IMR-90 (cell line): ENCODE measurements around the gene SLC34A3. TPM values are rescaled to one million over a fixed set of nuclear protein-coding genes. Genes with fewer than 3 reads are reported as not detected.
A peak's percentile ranks its signal among the peaks of the same experiment; 100 is the strongest.

Experiments
- ATAC-seq: fragments of 200-7000 bp; cut with Tn5 transposase; 2 replicates; pipeline ENCODE4 v1.9.1; 2020; ENCODE audit warnings: low read depth, mild to moderate bottlenecking, moderate library complexity
- BruUV-seq: library from RNA; stranded (reverse); fragments of 400-500 nt; replicated peaks from 2 replicates; lab custom pipeline; 2021; lab: Mats Ljungman, UMichigan
- CTCF ChIA-PET: fragments of 300-600 bp; formaldehyde crosslinking; extraction: SDS; loops from one replicate; lab custom pipeline; 2021; ENCODE audit warnings: antibody characterized with exemption; lab: Yijun Ruan, JAX
- POLR2A ChIA-PET: fragments of 300-600 bp; sonication (Branson Sonifier 250); formaldehyde crosslinking; loops from one replicate; lab custom pipeline; 2022; ENCODE audit warnings: antibody characterized with exemption; ENCODE audit not compliant: unreplicated experiment; lab: Charles Lee
- DNase-seq: peaks from one replicate; pipeline ENCODE4 v3.0.0; 2013
- H2AFZ ChIP-seq: replicated peaks from 2 replicates; pipeline ENCODE3; 2013; ENCODE audit warnings: low read length, mild to moderate bottlenecking; ENCODE audit not compliant: poor library complexity
- H2AK5ac ChIP-seq: 2 replicates; pipeline ENCODE4 v1.6.1; 2013; ENCODE audit warnings: low read depth, low read length, inconsistent platforms
- H2AK9ac ChIP-seq: replicated peaks from 2 replicates; pipeline ENCODE3; 2013; ENCODE audit warnings: mild to moderate bottlenecking, low read depth, low read length, moderate library complexity; ENCODE audit not compliant: poor library complexity
- H2BK120ac ChIP-seq: 2 replicates; pipeline ENCODE4 v1.6.1; 2013; ENCODE audit warnings: low read depth, low read length, inconsistent platforms
- H2BK15ac ChIP-seq: 3 replicates; pipeline ENCODE4 v1.6.1; 2013; ENCODE audit warnings: low read depth, low read length, inconsistent platforms
- H2BK20ac ChIP-seq: 2 replicates; pipeline ENCODE4 v1.6.1; 2013; ENCODE audit warnings: low read depth, mild to moderate bottlenecking, inconsistent platforms, low read length, moderate library complexity
- H2BK5ac ChIP-seq: 2 replicates; pipeline ENCODE4 v1.6.1; 2013; ENCODE audit warnings: mild to moderate bottlenecking, low read depth, low read length, inconsistent platforms; ENCODE audit not compliant: poor library complexity, severe bottlenecking
- H3K14ac ChIP-seq: replicated peaks from 2 replicates; pipeline ENCODE4 v1.6.1; 2013; ENCODE audit warnings: low read depth, low read length, inconsistent platforms
- H3K18ac ChIP-seq: 2 replicates; pipeline ENCODE4 v1.6.1; 2013; ENCODE audit warnings: low read depth, low read length, control low read depth
- H3K23ac ChIP-seq: 2 replicates; pipeline ENCODE4 v1.6.1; 2013; ENCODE audit warnings: low read depth, low read length, inconsistent platforms
- H3K27ac ChIP-seq: 2 replicates; pipeline ENCODE4 v1.5.1; 2013; ENCODE audit warnings: mild to moderate bottlenecking, control low read depth, low read length; ENCODE audit not compliant: insufficient read depth
- H3K27me3 ChIP-seq: 2 replicates; pipeline ENCODE4 v1.6.1; 2013; ENCODE audit warnings: low read length; ENCODE audit not compliant: control insufficient read depth, insufficient read depth
- H3K36me3 ChIP-seq: 2 replicates; pipeline ENCODE4 v1.6.1; 2013; ENCODE audit warnings: low read length, mixed read lengths; ENCODE audit not compliant: control insufficient read depth, insufficient read depth
- H3K4ac ChIP-seq: 2 replicates; pipeline ENCODE4 v1.6.1; 2013; ENCODE audit warnings: low read depth, low read length, inconsistent platforms
- H3K4me1 ChIP-seq: 2 replicates; pipeline ENCODE4 v1.6.1; 2013; ENCODE audit warnings: low read length, mixed read lengths; ENCODE audit not compliant: control insufficient read depth, insufficient read depth
- H3K4me2 ChIP-seq: 2 replicates; pipeline ENCODE4 v1.6.1; 2013; ENCODE audit warnings: low read depth, mild to moderate bottlenecking, control low read depth, low read length, moderate library complexity
- H3K4me3 ChIP-seq: 2 replicates; pipeline ENCODE4 v1.5.1; 2013; ENCODE audit warnings: low read depth, mild to moderate bottlenecking, control low read depth, low read length, moderate library complexity; ENCODE audit not compliant: insufficient read depth
- H3K56ac ChIP-seq: 2 replicates; pipeline ENCODE4 v1.6.1; 2013; ENCODE audit warnings: low read length, inconsistent platforms; ENCODE audit not compliant: insufficient read depth; ENCODE audit errors: extremely low read depth
- H3K79me1 ChIP-seq, 2 experiments: 2 replicates each; pipeline ENCODE4 v1.6.1; 2013; ENCODE audit warnings: low read length in 2 of 2, inconsistent platforms in 1 of 2, low read depth in 1 of 2
- H3K9ac ChIP-seq: 2 replicates; pipeline ENCODE4 v1.6.1; 2013; ENCODE audit warnings: low read depth, low read length, control low read depth
- H3K9me1 ChIP-seq: 2 replicates; pipeline ENCODE4 v1.6.1; 2013; ENCODE audit warnings: low read length, inconsistent platforms; ENCODE audit not compliant: insufficient read depth
- H3K9me3 ChIP-seq: 2 replicates; pipeline ENCODE4 v1.6.1; 2013; ENCODE audit warnings: low read length; ENCODE audit not compliant: control insufficient read depth, insufficient read depth
- H4K20me1 ChIP-seq: 2 replicates; pipeline ENCODE4 v1.6.1; 2013; ENCODE audit warnings: low read length, inconsistent platforms; ENCODE audit not compliant: insufficient read depth
- H4K5ac ChIP-seq: 2 replicates; pipeline ENCODE4 v1.6.1; 2013; ENCODE audit warnings: mild to moderate bottlenecking, low read depth, low read length, control low read depth
- H4K8ac ChIP-seq, 2 experiments: 2 replicates each; pipeline ENCODE4 v1.6.1; 2013; ENCODE audit warnings: low read depth in 2 of 2, low read length in 2 of 2, control low read depth in 1 of 2, inconsistent platforms in 1 of 2
- H4K91ac ChIP-seq: 2 replicates; pipeline ENCODE4 v1.6.1; 2013; ENCODE audit warnings: low read depth, low read length, inconsistent platforms; ENCODE audit not compliant: insufficient read depth
- CEBPB ChIP-seq: IDR thresholded peaks from 2 replicates; pipeline ENCODE4 v1.6.1; 2012; ENCODE audit warnings: low read depth, low read length, improper control_type of control experiment
- MAFK ChIP-seq: IDR thresholded peaks from 2 replicates; pipeline ENCODE4 v1.6.1; 2012; ENCODE audit warnings: low read depth, low read length, improper control_type of control experiment
- WGBS, 2 experiments: methylation state at CpG; one replicate each; pipeline versions ENCODE4 v1.1.5 to v1.1.7; 2013; ENCODE audit warnings: missing lambda C conversion rate in 2 of 2; ENCODE audit not compliant: insufficient read length in 1 of 2; ENCODE audit errors: extremely low coverage in 2 of 2; 5-methylcytosine and 5-hydroxymethylcytosine counted together
- dilution Hi-C: fragments of 300-500 bp; cut with HindIII; formaldehyde crosslinking; loops from one replicate; pipeline ENCODE4 v1.14.3; 2018; ENCODE audit warnings: low sequenced_read_pairs; ENCODE audit not compliant: unreplicated experiment
- in situ Hi-C: fragments of 300-500 bp; cut with MboI; formaldehyde crosslinking; loops from 3 replicates; pipeline ENCODE4 v1.14.3; 2019; ENCODE audit warnings: low sequenced_read_pairs, inconsistent platforms, mixed read lengths
- intact Hi-C: fragments of 100-400 bp; cut with micrococcal nuclease; formaldehyde crosslinking; loops from 2 replicates; pipeline ENCODE4 v1.10.0; 2022
- polyA plus RNA-seq, 3 experiments: library from polyadenylated mRNA; depleted of rRNA; stranded (reverse); fragments of >200 nt; gene quantifications; 2 replicates each; pipeline ENCODE4 v1.2.3, GENCODE V29; 2012; ENCODE audit warnings: low replicate concordance in 1 of 3
- total RNA-seq: library from RNA; depleted of rRNA; stranded (reverse); fragments of >200 nt; gene quantifications from 2 replicates; pipeline ENCODE4 v1.2.3, GENCODE V29; 2012

Gene SLC34A3
- total and polyA plus RNA-seq, 2 of the 4 experiments (the other 2 are of a cell fraction): not detected

DNA sequence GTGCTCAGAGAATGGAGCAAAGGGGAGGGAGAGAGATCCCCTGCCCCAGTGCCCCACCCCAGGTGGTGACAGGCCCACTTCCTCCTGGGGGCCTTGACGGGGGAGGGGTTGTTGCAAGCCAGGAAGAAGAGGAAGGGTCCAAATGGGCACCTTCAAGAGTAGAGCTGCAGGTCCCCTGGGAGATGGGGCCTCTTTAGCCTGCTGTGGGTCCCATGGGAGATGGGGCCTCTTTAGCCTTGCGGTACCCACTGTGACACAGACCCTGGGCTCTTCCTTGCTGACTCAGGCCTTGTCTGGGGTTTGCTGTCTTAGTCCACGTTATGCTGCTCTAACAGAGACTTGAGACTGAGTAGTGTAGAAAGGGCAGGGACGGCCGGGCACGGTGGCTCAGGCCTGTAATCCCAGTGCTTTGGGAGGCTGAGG lies 37.2 kb downstream of the SLC34A3 start:
- in situ Hi-C loops: no loop called here
- Histone ChIP-seq H3K4ac (peak overlapping the region; percentile 16; the same call in 1 of the 2 replicates), H3K4me1 (peaks cover 12% of the 10 kb centered on the region), H3K27me3 (no peaks in the 10 kb centered on the region), H3K56ac (no peak overlapping the region), H3K4me3 (no peak overlapping the region), H3K9me3 (no peaks in the 10 kb centered on the region), H3K4me2 (no peak overlapping the region), H2AK9ac (no peak overlapping the region), H3K79me1 (peaks cover 11 to 61% of the 10 kb centered on the region in 2 experiments; a peak in 3 of 4 replicates), H3K36me3 (peaks cover 62% of the 10 kb centered on the region), H3K14ac (no peak overlapping the region), H3K9me1 (peaks cover 14% of the 10 kb centered on the region), H2BK5ac (no peak overlapping the region), H2BK120ac (no peak overlapping the region), H2AFZ (no peak overlapping the region), H3K9ac (no peak overlapping the region), H3K23ac (no peak overlapping the region), H2BK20ac (no peak overlapping the region), H4K8ac (no peak overlapping the region), H4K5ac (no peak overlapping the region), H4K91ac (no peak overlapping the region), H2AK5ac (peak overlapping the region; percentile 8; the same call in 1 of the 2 replicates), H4K20me1 (peaks cover 33% of the 10 kb centered on the region), H2BK15ac (no peak overlapping the region), H3K18ac (no peak overlapping the region), H3K27ac (no peak overlapping the region)
- intact Hi-C loops: no loop called here
- dilution Hi-C loops: no loop called here
- BruUV-seq: no TSS peak
- peak; percentile 7; the same call in 1 of the 2 replicates for ATAC-seq
- ChIA-PET POLR2A (no interaction called here), CTCF (no interaction called here)
- WGBS, 2 experiments: no CpG with 5 or more reads among the region's 6 CpGs
- peak; percentile 15 for DNase-seq
- TF ChIP-seq MAFK (peak; percentile 33), CEBPB (no peak)
